CD4-positive, alpha-beta memory T cell (primary cell): ENCODE measurements around the gene LZTFL1. TPM values are rescaled to one million over a fixed set of nuclear protein-coding genes. Genes with fewer than 3 reads are reported as not detected.

ENCODE experiments used
- CTCF ChIA-PET: fragments of 350-600 bp; sonication (Branson Sonifier 250); formaldehyde crosslinking; loops from one replicate; lab custom pipeline; 2021; ENCODE audit warnings: inconsistent platforms; ENCODE audit not compliant: partially characterized antibody; lab: Charles Lee
- POLR2A ChIA-PET: fragments of 350-600 bp; sonication (Branson Sonifier 250); formaldehyde crosslinking; loops from one replicate; lab custom pipeline; 2021; ENCODE audit not compliant: partially characterized antibody; lab: Charles Lee
- DNase-seq, 5 donors: peaks; one replicate each; pipeline versions ENCODE4 v3.0.0 to v3.0.0-alpha.2; 2020 to 2022; ENCODE audit warnings: mixed read lengths in 1 of 5
- H3K27ac ChIP-seq: one replicate; pipeline ENCODE4 v1.7.0; 2013; ENCODE audit warnings: low read depth, low read length
- H3K27me3 ChIP-seq: 2 replicates; pipeline ENCODE4 v1.7.0; 2013; ENCODE audit warnings: mild to moderate bottlenecking, low read length, moderate library complexity; ENCODE audit not compliant: insufficient read depth
- H3K36me3 ChIP-seq: 2 replicates; pipeline ENCODE4 v1.7.0; 2013; ENCODE audit warnings: mild to moderate bottlenecking, low read length, moderate library complexity; ENCODE audit not compliant: insufficient read depth
- H3K4me1 ChIP-seq: 2 replicates; pipeline ENCODE4 v1.7.0; 2013; ENCODE audit warnings: mild to moderate bottlenecking, low read length, moderate library complexity; ENCODE audit not compliant: insufficient read depth
- H3K4me3 ChIP-seq, 2 donors: one replicate each; pipeline ENCODE4 v1.7.0; 2013; ENCODE audit warnings: low read length in 2 of 2, mild to moderate bottlenecking in 1 of 2
- H3K9me3 ChIP-seq, 2 donors: one replicate each; pipeline ENCODE4 v1.7.0; 2013; ENCODE audit warnings: low read length in 2 of 2, control low read depth in 1 of 2; ENCODE audit not compliant: control insufficient read depth in 1 of 2
- H3K27ac Mint-ChIP-seq, 7 donors: one replicate each; pipeline ENCODE4 v1.8.0; 2020 to 2021; ENCODE audit warnings: mixed read lengths in 7 of 7, mild to moderate bottlenecking in 6 of 7, inconsistent platforms in 3 of 7, moderate library complexity in 3 of 7
- H3K27me3 Mint-ChIP-seq, 2 donors: one replicate each; pipeline ENCODE4 v1.8.0; 2020 to 2021; ENCODE audit warnings: mixed read lengths in 2 of 2
- H3K36me3 Mint-ChIP-seq, 2 donors: one replicate each; pipeline ENCODE4 v1.8.0; 2020 to 2021; ENCODE audit warnings: mixed read lengths in 2 of 2, inconsistent platforms in 1 of 2, mild to moderate bottlenecking in 1 of 2
- H3K4me1 Mint-ChIP-seq, 4 donors: one replicate each; pipeline ENCODE4 v1.8.0; 2020 to 2021; ENCODE audit warnings: mixed read lengths in 4 of 4, mild to moderate bottlenecking in 1 of 4
- H3K4me3 Mint-ChIP-seq, 8 donors: one replicate each; pipeline ENCODE4 v1.8.0; 2020 to 2021; ENCODE audit warnings: mixed read lengths in 8 of 8, mild to moderate bottlenecking in 7 of 8, moderate library complexity in 6 of 8, inconsistent platforms in 3 of 8
- H3K9me3 Mint-ChIP-seq, 8 donors: one replicate each; pipeline ENCODE4 v1.8.0; 2020 to 2021; ENCODE audit warnings: mixed read lengths in 8 of 8, mild to moderate bottlenecking in 5 of 8, inconsistent platforms in 3 of 8, moderate library complexity in 1 of 8
- intact Hi-C: fragments of 100-400 bp; cut with micrococcal nuclease; formaldehyde crosslinking; loops from one replicate; pipeline ENCODE4 v1.15.1; 2023
- polyA plus RNA-seq, 2 donors: library from polyadenylated mRNA; unstranded; fragments of 300-500 nt; fragmentation: Illumina TruSeq; gene quantifications; one replicate each; pipeline ENCODE4 v1.2.3, GENCODE V29; 2021
- total RNA-seq, 2 experiments: library from RNA; stranded (reverse); gene quantifications; one replicate each; pipeline ENCODE4 v1.2.3, GENCODE V29; 2021

LZTFL1 gene
- total and polyA plus RNA-seq, 4 experiments from 2014 or later = 6.9 to 11.7 (median 8.6) TPM

GRCh38 chr3:45803252-45803935, 38.5 kb downstream of the LZTFL1 start:
- Histone ChIP-seq H3K4me1 (peaks cover 8% of the 10 kb centered on the region), H3K4me3 (no peak overlapping the region), H3K27me3 (no peaks in the 10 kb centered on the region), H3K36me3 (no peaks in the 10 kb centered on the region), H3K27ac (no peak overlapping the region), H3K9me3 (no peaks in the 10 kb centered on the region)
- Mint-ChIP-seq H3K27ac (peak overlapping the region in 2 of 7 donors; percentile 12 to 19), H3K27me3 (peaks cover 0 to 9% of the 10 kb centered on the region in 2 donors), H3K4me3 (no peak overlapping the region), H3K4me1 (peaks cover 7 to 12% (median 11%) of the 10 kb centered on the region in 4 donors), H3K9me3 (no peaks in the 10 kb centered on the region), H3K36me3 (no peaks in the 10 kb centered on the region)
- intact Hi-C loops = no loop called here
- DNase-seq = no peak
- CTCF ChIA-PET = no interaction called here
- POLR2A ChIA-PET = no interaction called here

GRCh38 chr3:45802146-45802545, 39.8 kb downstream of the LZTFL1 start:
- Mint-ChIP-seq H3K9me3 (no peaks in the 10 kb centered on the region), H3K36me3 (no peaks in the 10 kb centered on the region), H3K27me3 (peaks cover 6 to 16% of the 10 kb centered on the region in 2 donors), H3K27ac (no peak overlapping the region), H3K4me1 (peaks cover 7 to 12% (median 11%) of the 10 kb centered on the region in 4 donors), H3K4me3 (no peak overlapping the region)
- no peak overlapping the region for H3K27ac ChIP-seq
- ChIA-PET CTCF (interaction anchor here (0.7 kb wide), 1 partner anchor 127 kb away, joined by 3 read pairs; no protein-coding TSS in a partner anchor), POLR2A (no interaction called here)
- H3K4me1 ChIP-seq = peaks cover 8% of the 10 kb centered on the region
- H3K9me3 ChIP-seq = no peaks in the 10 kb centered on the region
- no peak overlapping the region for H3K4me3 ChIP-seq
- peaks cover under 1% of the 10 kb centered on the region for H3K27me3 ChIP-seq
- no peaks in the 10 kb centered on the region for H3K36me3 ChIP-seq
- no peak for DNase-seq
- intact Hi-C loops = no loop called here

- H3K27ac ChIP-seq = no peak overlapping the region
- H3K36me3 ChIP-seq = no peaks in the 10 kb centered on the region
- peaks cover 10% of the 10 kb centered on the region for H3K27me3 ChIP-seq
- H3K4me3 ChIP-seq = no peak overlapping the region
- intact Hi-C loops = no loop called here
- H3K4me1 ChIP-seq = peaks cover 8% of the 10 kb centered on the region
- H3K4me3 Mint-ChIP-seq = no peak overlapping the region
- H3K36me3 Mint-ChIP-seq = no peaks in the 10 kb centered on the region
- no peaks in the 10 kb centered on the region for H3K9me3 Mint-ChIP-seq
- no peaks in the 10 kb centered on the region for H3K9me3 ChIP-seq
- no peak for DNase-seq
- POLR2A ChIA-PET = no interaction called here
- CTCF ChIA-PET = no interaction called here
- H3K27me3 Mint-ChIP-seq = peaks cover 13 to 24% of the 10 kb centered on the region in 2 donors
- peak overlapping the region in 1 of 7 donors; percentile 40 for H3K27ac Mint-ChIP-seq
- peaks cover 2 to 5% (median 3%) of the 10 kb centered on the region in 4 donors for H3K4me1 Mint-ChIP-seq
Observed at GRCh38 chr3:45800611-45801010, 41.3 kb downstream of the LZTFL1 start.

GRCh38 chr3:45799586-45799985, 42.3 kb downstream of the LZTFL1 start:
- Mint-ChIP-seq H3K27ac (no peak overlapping the region), H3K9me3 (no peaks in the 10 kb centered on the region), H3K36me3 (no peaks in the 10 kb centered on the region), H3K4me1 (peaks cover 4 to 8% (median 7%) of the 10 kb centered on the region in 4 donors), H3K27me3 (peaks cover 22 to 32% of the 10 kb centered on the region in 2 donors), H3K4me3 (no peak overlapping the region)
- POLR2A ChIA-PET = no interaction called here
- intact Hi-C loops = loop anchor here (5.0 kb wide), 1 partner anchor 118 kb away; no protein-coding TSS in a partner anchor
- Histone ChIP-seq H3K4me3 (no peak overlapping the region), H3K27me3 (peaks cover 20% of the 10 kb centered on the region), H3K27ac (no peak overlapping the region), H3K4me1 (peaks cover 8% of the 10 kb centered on the region), H3K36me3 (no peaks in the 10 kb centered on the region), H3K9me3 (no peaks in the 10 kb centered on the region)
- DNase-seq = no peak
- CTCF ChIA-PET = no interaction called here

- H3K27me3 ChIP-seq = peaks cover 23% of the 10 kb centered on the region
- no peak overlapping the region for H3K4me3 Mint-ChIP-seq
- no peaks in the 10 kb centered on the region for H3K36me3 ChIP-seq
- H3K4me1 ChIP-seq = peaks cover 8% of the 10 kb centered on the region
- peaks cover 33 to 39% of the 10 kb centered on the region in 2 donors for H3K27me3 Mint-ChIP-seq
- no peak overlapping the region for H3K27ac ChIP-seq
- CTCF ChIA-PET = no interaction called here
- H3K9me3 ChIP-seq = no peaks in the 10 kb centered on the region
- no peak overlapping the region for H3K4me3 ChIP-seq
- H3K9me3 Mint-ChIP-seq = no peaks in the 10 kb centered on the region
- H3K4me1 Mint-ChIP-seq = peaks cover 4 to 8% (median 7%) of the 10 kb centered on the region in 4 donors
- DNase-seq = no peak
- H3K27ac Mint-ChIP-seq = no peak overlapping the region
- intact Hi-C loops = loop anchor here (5.0 kb wide), 1 partner anchor 119 kb away; no protein-coding TSS in a partner anchor
- POLR2A ChIA-PET = no interaction called here
- H3K36me3 Mint-ChIP-seq = no peaks in the 10 kb centered on the region
Observed at GRCh38 chr3:45798034-45798433, 43.9 kb downstream of the LZTFL1 start.

GRCh38 chr3:45796902-45797637, 44.8 kb downstream of the LZTFL1 start:
- Mint-ChIP-seq H3K4me1 (peaks cover 4 to 8% (median 7%) of the 10 kb centered on the region in 4 donors), H3K27me3 (peaks cover 33 to 39% of the 10 kb centered on the region in 2 donors), H3K4me3 (peak overlapping the region; percentile 4 to 77 (median 58)), H3K36me3 (no peaks in the 10 kb centered on the region), H3K9me3 (no peaks in the 10 kb centered on the region), H3K27ac (no peak overlapping the region)
- no peak for DNase-seq
- peaks cover 8% of the 10 kb centered on the region for H3K4me1 ChIP-seq
- CTCF ChIA-PET = interaction anchor here (0.6 kb wide), 1 partner anchor 533 kb away, joined by 3 read pairs; no protein-coding TSS in a partner anchor
- no peaks in the 10 kb centered on the region for H3K9me3 ChIP-seq
- peaks cover 23% of the 10 kb centered on the region for H3K27me3 ChIP-seq
- no peak overlapping the region for H3K27ac ChIP-seq
- POLR2A ChIA-PET = interaction anchor here (0.7 kb wide), 1 partner anchor 96 kb away, joined by 3 read pairs; no protein-coding TSS in a partner anchor
- H3K36me3 ChIP-seq = no peaks in the 10 kb centered on the region
- intact Hi-C loops = loop anchor here (5.0 kb wide), 1 partner anchor 120 kb away; no protein-coding TSS in a partner anchor
- peak overlapping the region in 1 of 2 donors; percentile 44 for H3K4me3 ChIP-seq
